GM21528 (cell line): ENCODE measurements around the gene IP6K3.

Experiments used
- ATAC-seq: cut with Tn5 transposase; IDR thresholded peaks from one replicate; pipeline ENCODE4 v1.9.1; 2021; ENCODE audit warnings: mild to moderate bottlenecking, moderate library complexity; ENCODE audit not compliant: unreplicated experiment, low FRiP score

The IP6K3 gene

DNA sequence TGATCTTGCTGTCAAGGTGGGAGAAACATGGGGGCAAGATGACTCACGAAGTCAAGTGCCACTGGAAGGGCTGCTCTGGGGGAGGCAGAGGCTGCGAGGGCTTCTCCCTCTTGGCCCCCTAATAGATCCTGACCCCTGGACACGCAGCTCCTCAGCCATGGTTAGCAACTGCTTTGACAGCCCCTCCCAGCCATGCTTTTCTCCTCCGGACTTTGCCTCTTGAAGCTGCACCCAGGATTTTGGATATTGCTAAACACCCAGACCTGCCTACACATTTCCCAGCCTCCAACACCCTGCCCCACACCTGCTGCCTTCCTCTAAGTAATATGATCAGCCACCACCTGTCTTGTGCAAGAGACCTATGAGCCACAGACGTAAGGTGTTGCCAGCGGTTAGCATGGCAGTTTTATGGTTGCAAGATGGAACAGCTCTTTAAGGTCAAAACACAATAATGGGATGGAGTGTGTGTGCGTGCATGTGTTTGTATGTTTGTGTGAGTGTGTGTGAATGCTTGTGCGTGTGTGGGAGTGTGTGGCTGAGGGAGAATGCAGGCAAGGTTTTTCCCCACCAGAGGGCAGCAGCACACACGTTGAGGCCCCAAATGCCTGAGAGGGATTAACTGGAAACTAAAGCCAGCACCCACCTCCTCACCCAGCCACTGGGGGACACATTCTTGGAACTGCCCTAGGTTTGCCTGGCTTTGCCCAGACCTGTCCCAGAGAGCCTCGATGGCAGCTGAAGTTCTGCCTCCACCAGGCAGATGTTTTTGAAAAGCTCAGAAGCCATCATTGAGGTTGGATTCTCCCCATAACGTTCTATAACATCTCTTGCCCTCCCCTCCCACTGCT is 2.5 kb downstream of the IP6K3 start:
- ATAC-seq = no peak

DNA sequence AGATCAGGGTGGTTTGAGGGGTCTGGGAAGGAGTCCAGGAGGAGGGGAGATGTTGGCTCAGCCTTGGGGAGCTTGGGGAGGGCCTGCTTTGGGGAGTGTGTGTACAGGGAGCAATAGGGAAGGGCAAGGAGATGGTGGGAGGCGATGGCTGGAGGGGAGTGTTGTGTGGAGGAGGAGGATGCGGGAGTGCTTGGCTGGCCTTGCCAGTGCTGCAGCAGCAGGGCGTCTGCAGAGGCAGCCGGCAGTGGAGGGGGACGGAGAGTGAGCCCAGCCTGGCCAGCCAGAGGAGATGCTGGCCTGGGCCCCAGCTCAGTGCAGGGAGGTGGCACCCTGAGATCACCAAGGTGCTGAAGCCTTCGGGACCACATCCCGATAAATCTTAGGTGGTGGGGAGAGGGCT is 3.9 kb downstream of the IP6K3 start:
- no peak for ATAC-seq

DNA sequence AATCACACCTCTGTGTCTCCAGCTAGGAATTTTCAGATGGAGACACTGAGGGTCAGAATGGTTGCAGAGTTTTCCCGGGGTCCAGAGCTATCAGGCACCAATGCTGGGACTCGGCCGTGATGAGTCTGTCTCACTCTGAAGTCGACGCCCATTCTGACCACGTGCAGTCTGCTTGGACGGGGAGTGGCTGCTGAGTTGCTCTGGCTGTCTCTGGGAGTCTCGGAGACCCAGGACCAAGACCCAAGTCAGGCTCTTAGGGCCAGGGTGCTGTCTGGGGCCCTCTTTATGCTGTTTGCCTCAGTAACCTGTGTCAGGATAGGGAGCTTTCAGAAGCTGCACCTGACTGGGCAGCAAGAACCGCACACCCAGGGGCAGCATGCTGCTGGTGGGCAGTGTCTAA is 4.6 kb downstream of the IP6K3 start:
- no peak for ATAC-seq

DNA sequence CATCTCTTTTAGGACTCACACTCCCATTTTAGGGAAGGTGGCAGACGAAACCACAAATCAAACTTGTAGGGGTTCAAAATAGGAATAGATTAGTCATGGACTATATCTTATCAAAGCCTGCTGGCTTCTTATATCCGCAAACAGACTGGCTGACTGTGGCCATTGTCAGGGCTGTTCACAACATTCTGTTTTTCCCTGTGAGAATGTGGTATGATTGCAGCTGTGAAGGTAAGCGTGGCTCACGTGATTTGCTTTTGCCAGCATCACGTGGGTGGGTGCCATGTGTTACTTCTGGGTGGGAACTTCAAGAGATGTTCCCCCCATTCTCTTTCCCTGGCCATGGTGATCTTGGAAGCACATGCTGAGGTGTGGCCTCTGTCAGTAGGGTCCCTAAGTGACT is 5.9 kb downstream of the IP6K3 start:
- ATAC-seq = no peak

DNA sequence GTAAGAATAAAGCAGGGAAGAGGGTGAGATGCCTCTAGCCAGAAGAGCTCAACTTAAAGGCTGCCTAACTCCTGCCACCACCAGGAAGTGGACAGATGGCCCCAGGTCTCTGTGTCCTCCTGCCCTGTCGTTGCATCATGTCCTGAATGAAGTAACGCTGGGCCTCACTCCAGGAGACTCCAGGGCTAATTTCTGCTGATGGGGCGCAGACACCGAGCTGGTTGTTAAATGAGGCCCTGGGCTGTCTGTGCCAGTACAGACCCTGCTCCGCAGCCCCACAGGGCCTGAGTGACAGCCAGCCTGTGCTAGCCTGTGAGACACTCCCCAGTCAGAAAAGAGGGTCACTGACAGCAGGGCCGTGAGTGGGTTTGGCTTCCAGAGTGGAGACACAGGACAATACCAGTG is 6.5 kb downstream of the IP6K3 start:
- no peak for ATAC-seq

DNA sequence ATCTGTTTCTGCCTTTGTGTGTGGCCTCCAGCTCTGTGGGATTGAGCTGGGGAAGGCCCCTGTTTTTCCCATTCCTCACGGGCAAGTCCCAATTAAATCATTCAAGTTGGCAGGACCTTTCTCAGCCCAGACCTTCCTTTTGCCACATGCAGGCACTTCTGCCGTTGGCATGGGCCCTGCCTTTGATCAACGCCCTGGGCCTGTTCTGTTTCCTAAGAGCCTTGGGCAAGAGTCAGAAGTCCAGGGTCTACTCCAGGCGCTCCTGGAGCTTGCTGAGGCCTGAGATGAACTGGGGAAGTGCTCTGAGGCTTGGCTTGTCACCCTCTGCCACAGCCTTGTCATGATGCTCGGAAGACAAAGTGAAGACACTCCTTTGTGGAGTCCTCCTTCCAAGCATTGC is 7.1 kb downstream of the IP6K3 start:
- ATAC-seq = no peak

DNA sequence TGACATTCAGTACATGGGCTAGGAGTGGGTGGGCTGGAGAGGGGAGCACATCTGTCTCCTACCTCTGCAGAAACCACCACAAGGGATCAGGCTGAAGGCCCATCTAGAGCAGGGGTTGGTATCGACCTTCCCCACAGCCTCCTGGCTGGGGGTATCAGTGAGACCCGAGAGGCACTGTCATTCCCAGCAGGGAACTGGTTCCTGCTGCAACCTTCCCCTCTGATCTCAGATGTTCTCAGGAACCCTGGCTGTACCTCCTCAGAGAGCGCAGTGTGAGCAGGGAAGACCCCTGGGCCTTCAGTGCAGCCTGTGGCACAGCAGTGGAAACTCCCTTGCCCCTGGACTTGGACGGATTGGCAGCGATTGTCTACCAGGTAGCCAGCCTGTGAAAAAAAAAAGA is 7.8 kb downstream of the IP6K3 start:
- ATAC-seq = no peak

DNA sequence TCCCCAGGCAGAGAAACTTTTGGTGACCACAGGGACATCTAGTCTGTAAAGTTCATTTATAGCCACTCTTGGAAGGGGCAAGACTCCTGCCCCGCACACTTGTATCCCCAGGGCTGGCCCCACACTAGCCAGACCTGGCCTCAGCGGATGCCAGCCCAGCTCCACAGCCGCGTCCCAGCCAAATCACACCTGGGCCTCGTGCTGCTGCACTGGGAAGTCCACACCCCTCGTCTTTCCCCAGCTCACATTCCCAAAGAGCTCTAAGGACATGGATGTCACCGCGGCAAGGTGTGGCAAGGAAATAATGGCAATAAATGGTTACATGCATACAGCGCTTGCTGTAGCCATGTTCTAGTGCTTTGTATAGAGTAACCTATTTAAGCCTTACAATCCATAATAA is 8.6 kb downstream of the IP6K3 start:
- ATAC-seq = no peak

DNA sequence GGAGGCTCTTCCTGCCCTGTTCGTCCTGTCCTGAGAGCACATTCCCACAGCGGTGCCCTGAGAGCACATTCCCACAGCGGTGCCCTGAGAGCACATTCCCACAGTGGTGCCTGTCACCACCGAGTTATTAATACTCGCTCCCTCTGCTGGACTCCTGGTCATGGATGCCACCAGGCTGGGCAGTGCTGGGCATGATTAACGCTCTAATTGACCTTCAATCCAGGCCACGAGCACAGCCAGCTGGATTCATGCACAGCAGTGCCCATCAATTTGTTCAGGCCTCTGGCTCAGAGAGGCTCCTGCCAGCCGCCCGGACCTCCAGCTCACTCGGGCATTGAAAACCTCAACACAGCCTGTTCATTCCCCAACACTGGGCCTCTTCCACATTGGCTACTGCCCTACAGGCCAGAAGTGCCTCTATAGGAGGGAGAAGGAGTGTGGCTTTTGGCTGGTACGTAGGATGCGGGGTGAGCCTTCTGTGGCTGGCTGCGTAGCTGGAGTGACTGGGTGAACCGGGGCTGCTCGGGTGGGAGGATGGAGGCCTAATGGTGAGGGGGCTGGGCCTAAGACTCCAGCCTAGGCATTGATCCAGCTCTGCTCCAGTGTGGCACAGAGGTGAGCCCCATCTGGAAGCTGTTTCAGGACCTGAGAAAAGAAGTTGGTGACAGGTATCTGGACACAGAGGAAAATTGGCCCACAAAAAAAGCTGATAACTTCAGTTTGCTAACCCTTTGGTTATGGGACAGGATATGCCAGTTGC is 9.3 kb downstream of the IP6K3 start:
- no peak for ATAC-seq

DNA sequence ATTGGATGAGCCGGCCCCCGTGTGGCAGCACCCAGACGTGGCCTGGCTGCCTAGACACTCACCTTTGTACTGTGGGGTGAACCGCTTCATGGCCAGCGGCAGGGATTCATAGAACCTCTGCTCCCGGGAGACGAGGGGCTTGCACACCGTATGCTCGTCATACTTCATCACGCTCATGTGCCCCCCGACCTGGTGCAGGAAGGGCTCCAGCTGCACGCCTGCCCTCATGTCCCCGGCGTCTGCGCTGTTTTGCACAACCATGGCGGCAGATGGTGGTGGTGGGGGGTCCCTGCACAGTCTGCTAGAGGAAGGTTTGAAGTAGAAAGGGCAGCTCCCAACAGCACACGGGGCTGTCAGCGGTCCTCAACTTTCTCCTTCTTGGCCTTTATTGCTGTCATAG is 11.5 kb downstream of the IP6K3 start:
- ATAC-seq = no peak

DNA sequence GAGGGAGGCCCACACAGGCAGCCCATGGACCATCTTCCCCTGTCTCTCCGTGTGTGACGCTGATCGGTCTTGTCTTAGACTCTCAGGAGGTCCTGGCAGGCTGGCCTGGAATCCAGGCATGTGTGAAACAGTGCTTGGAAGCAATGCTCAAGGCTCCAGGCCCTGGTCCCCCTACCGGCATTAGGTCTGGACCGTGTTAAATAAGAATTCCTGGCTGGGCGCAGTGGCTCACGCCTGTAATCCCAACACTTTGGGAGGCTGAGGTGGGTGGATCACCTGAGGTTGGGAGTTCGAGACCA is 13.0 kb downstream of the IP6K3 start:
- ATAC-seq = no peak

DNA sequence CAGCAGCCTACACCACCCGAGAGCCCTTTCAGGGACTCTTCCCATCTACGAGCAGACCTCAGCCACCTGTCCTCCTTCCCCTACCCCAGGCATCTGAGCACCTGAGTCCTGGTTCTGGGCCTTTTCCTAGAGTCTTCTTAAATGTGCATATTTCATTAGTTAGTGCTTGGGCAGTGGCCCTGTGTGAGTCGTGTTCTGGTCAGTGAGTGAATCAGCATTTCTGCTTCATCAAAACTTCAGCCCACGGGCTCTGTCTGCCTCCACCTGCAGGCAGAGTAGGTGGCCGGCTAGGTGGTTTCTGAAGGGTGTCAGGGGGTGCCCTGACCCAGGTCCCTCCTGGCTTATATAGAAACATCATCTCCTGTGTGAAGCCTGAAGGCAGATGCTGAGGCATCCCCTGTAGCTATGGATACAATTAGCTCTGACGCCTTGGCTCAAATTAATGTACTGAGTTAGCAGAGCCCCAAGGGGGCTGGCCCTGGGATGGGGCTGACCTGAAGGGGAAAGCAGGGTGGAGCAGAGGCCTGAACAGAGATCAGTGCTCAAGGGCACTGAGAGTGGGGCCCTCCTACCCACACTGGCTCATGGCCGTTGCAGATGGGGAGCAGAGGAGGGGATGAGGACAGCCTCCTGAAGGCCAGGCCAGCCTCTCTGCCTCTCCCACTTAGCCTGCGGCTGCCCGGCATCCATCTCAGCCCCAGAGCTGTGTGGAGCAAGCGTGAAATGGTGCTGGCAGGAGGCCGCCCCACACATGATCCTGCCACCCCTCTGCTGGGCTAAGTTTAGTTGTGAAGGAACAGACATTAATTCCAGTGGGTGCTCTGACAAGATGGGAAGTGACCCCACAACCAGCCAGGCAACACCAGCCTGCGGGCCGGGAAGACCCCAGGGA is 13.6 kb downstream of the IP6K3 start:
- ATAC-seq = no peak

DNA sequence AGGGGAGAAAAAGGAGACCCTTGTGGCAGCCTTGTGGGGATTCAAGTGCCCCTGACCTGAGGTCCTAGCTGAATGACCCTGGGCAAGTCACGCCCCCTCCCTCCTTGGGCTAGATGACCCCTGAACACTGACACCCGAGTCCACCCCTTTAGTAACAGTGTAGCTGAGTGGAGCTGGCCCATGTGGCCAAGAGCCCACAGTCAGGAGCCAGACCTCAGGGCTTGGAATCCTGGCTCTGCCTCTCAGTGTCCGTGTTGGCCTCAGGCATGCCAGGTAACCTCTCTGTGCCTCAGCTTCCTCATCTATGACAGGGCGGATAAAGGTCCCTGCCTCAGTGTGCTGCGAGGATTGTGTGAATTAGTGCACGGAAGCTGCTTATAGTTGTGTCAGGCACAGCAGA is 14.3 kb downstream of the IP6K3 start:
- no peak for ATAC-seq

DNA sequence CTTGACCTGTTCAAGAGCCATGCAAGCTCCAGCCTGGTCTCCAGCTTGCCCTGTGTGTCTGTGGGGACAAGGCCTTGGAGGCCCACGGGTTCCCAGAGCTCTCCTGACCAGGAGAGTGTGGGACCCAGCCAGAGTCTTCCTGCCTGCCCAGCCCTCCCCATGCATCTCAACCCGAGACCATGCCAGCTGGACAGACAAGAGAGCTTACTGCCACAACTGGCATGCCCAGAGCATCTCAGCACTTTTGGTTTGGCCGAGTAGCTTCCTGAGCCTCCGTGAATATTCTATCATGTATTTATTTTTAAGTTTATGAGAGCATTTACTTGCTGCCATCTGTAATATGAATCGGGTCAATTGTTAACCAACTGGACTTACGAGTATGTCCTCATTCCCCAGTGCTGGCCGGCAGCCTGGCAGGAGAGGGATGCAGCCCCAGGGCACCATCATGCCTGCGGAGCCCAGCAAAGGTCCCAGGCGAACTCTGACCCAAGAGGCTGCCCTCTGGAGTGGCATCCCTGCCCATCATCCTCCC is 14.9 kb downstream of the IP6K3 start:
- no peak for ATAC-seq

DNA sequence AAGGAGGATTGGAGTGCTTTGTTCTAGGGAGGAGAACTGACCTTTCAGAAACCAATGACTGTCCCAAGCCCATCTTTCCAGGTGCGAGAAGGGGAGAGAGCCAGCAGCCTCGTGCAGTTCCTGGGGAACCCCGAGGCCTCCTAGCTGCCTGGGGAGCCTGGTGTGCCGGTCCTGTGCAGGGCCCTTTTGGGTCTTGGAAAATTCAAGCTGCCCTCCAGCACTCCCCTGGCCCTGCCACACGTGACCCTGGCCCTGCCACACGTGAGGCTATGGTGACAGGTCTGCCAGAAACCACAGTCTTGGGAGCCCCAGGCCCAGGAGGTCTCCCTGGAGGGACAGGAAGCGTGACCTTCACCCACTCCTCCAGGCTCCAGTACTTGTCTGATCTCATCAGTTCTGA is 15.7 kb downstream of the IP6K3 start:
- ATAC-seq = no peak

DNA sequence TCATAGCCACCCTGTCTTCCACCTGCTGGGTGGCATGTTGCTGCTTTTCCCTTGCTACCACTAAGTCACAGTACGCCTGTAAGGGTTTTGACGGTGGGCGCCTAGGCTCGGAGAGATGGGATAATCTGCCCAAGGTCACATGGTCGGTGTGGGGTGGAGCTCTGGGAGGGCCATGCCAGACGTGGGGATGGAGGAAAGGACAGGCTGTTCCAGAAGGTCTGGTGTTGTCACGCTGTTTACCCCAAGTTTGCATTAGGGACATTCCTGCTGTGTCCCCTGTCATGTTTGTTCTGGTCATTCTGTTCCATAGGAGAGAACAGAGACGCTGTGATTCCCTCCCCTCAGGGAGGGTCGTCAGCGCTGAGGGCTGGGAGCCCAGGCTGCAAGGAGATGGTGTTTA is 16.1 kb downstream of the IP6K3 start:
- no peak for ATAC-seq

DNA sequence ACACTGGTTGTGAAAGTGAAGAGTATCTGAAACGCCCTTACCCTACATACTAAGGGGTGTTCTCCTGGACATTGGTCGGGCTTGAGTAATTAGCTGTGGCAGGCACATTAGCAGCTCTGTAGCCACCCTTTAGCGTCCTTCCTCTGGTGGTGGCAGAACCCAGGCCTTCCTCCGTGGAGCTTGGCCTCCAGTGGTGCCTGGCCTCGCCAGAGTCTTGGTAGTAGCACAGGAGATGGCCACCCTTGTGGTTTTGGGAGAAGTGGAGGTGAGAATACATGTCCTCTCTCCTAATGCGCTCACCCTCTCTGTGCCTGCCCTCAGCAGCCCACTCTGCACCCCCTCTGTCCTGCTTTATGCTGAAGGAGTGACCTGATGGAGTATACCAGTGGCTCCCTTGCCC is 17.6 kb downstream of the IP6K3 start:
- no peak for ATAC-seq

DNA sequence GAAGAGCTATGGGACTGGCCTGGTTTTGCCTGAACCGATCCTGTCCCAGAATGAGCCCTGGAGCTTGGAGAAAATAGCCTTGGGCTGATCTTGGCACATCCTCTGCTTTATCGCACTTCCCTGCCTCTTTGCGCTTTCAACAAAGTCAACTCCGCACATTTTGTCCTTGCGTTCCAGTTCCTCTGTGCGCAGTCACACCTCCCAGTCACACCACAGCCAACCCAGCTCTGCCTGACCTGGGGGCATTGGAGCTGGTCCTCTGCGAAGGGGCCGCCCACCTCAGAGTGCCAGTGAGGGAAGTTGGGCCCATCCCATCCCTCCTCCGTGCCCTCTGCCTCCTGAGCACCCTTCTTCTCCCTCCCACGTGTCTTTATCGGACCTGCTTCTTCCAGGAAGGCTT is 18.3 kb downstream of the IP6K3 start:
- ATAC-seq = no peak

DNA sequence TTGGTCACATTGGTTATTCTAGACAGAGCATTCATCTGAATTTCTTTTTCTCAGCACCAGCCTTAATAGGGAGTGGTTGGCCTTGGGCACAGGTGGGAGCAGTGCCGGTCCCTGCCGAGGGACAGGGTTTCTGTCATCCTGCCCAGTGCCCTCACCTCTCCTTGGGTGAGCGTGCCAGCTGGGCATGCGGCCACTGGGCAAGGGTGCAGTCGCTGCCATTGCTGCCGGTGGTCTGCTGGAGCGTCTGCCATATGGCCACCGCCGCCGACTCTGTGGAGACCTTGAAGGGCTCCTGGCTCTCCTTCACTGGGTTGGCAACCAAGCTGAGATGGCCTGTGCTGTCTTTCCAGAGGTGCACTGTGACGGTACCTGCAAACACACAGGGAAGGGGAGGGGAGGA is 18.8 kb downstream of the IP6K3 start:
- no peak for ATAC-seq

DNA sequence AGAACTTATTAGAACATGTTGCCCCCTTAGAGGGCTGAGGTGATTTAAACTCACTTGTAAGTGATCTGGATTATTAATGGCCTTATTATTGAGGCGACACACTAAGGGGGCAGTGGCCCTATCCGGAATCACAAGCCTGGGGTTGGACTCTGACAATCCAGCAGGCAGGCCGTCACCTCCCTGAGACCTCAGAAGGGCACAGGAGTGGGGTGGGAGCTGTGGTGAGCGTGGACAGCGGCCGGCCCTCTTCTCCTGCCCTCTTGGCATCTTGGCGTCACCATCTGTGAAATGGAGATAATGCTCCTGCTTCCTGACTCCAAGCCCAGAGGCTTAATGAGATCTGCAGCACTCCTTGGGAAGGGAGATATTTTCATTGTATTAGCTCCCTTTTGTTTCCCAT is 19.6 kb downstream of the IP6K3 start:
- ATAC-seq = no peak

DNA sequence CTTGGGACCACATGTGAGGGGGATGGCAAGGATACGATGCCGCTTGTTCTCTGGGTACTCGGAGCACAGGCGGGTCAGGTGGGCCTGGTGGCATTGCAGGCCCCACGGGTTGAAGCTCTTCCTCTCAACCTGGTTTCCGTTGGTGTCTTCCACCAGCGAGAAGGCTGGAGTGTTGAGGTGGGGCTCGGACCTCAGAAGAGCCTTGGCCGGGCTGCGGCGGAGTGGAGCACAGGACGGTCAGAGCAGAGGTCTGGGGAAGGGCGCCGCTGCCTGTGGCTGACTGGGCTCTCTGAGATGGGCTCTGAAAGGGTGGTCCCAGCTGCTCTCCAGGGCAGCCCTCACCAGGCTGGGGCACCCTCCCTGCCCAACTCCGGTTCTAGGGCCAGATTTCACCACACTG is 20.0 kb downstream of the IP6K3 start:
- no peak for ATAC-seq
